HepG2 (cell line): ENCODE results near the gene MRAP. TPM values are rescaled to one million over a fixed set of nuclear protein-coding genes. Genes with fewer than 3 reads are reported as not detected.

Experiments
- ATF1 ChIP-seq: IDR thresholded peaks from 2 replicates; pipeline ENCODE4 v1.6.1; 2016; ENCODE audit warnings: mild to moderate bottlenecking, control low read depth
- GATA4 ChIP-seq: sonication (generic); IDR thresholded peaks from 2 replicates; pipeline ENCODE4 v1.6.1; 2016; ENCODE audit warnings: antibody characterized with exemption, low read depth, borderline replicate concordance
- IRX3 ChIP-seq: sonication (generic); formaldehyde crosslinking; IDR thresholded peaks from 2 replicates; pipeline ENCODE4 v1.8.1; 2023; ENCODE audit warnings: mild to moderate bottlenecking, low read depth, missing genetic modification reagents, borderline replicate concordance
- NBN ChIP-seq: fragments of 450-650 bp; conservative IDR thresholded peaks from 2 replicates; pipeline ENCODE4 v1.6.1; 2017
- ONECUT2 ChIP-seq: sonication (generic); formaldehyde crosslinking; IDR thresholded peaks from 2 replicates; pipeline ENCODE4 v1.4.0; 2020; ENCODE audit warnings: missing genetic modification reagents
- PITX1 ChIP-seq: sonication (generic); formaldehyde crosslinking; IDR thresholded peaks from 2 replicates; pipeline ENCODE4 v1.5.1; 2020; ENCODE audit warnings: mild to moderate bottlenecking, missing genetic modification reagents
- SPEN ChIP-seq: sonication (generic); formaldehyde crosslinking; IDR thresholded peaks from 2 replicates; pipeline ENCODE4 v1.5.1; 2020; ENCODE audit warnings: low read depth, mild to moderate bottlenecking, missing genetic modification reagents
- TBP ChIP-seq: sonication (generic); formaldehyde crosslinking; IDR thresholded peaks from 2 replicates; pipeline ENCODE4 v1.5.0; 2020; ENCODE audit warnings: missing genetic modification reagents
- U2AF1 ChIP-seq: fragments of 200-400 bp; formaldehyde crosslinking; optimal IDR thresholded peaks from 2 replicates; pipeline ENCODE3; 2017; ENCODE audit warnings: mild to moderate bottlenecking, low read depth, low read length
- ZBTB20 ChIP-seq: sonication (generic); formaldehyde crosslinking; IDR thresholded peaks from 2 replicates; pipeline ENCODE4 v1.8.1; 2023; ENCODE audit warnings: missing genetic modification reagents, low read depth, mild to moderate bottlenecking, borderline replicate concordance
- ZMAT3 ChIP-seq: sonication (generic); formaldehyde crosslinking; conservative IDR thresholded peaks from 2 replicates; pipeline ENCODE4 v1.7.0; 2021; ENCODE audit warnings: missing genetic modification reagents
- ZNF33A ChIP-seq: sonication (generic); formaldehyde crosslinking; IDR thresholded peaks from 2 replicates; pipeline ENCODE4 v1.5.1; 2020; ENCODE audit warnings: missing genetic modification reagents, mild to moderate bottlenecking, moderate library complexity, borderline replicate concordance
- ZNF747 ChIP-seq: sonication (generic); formaldehyde crosslinking; IDR thresholded peaks from 2 replicates; pipeline ENCODE4 v1.8.1; 2023; ENCODE audit warnings: missing genetic modification reagents, mild to moderate bottlenecking, borderline replicate concordance
- polyA plus RNA-seq, 8 experiments: library from polyadenylated mRNA; depleted of rRNA in 3 of 8; stranded (reverse) in 7 of 8; unstranded in 1 of 8; fragments of >200 nt; fragmentation: Illumina TruSeq in 4 of 8; extraction: Trizol in 4 of 8; gene quantifications; 2 replicates each; pipeline versions ENCODE4 v1.2.1 to v1.2.3, GENCODE V29; 2011 to 2016; ENCODE audit warnings: low read depth in 4 of 8, missing spikeins in 1 of 8, mixed read lengths in 1 of 8; ENCODE audit not compliant: insufficient read depth in 1 of 8
- total RNA-seq, 5 experiments: library from RNA; depleted of rRNA; stranded (reverse); fragments of >200 nt; fragmentation: Illumina TruSeq; extraction: Trizol; gene quantifications; 2 replicates each; pipeline ENCODE4 v1.2.3, GENCODE V29; 2016; ENCODE audit warnings: low read depth in 1 of 5
- TF ChIP-seq, protein P1 (sequence below): IDR thresholded peaks from 2 replicates; pipeline ENCODE4 v1.6.1; 2016; ENCODE audit warnings: low read depth, control low read depth
- TF ChIP-seq, protein P2 (sequence below): sonication (generic); formaldehyde crosslinking; IDR thresholded peaks from 2 replicates; pipeline ENCODE4 v1.8.0; 2022; ENCODE audit warnings: missing genetic modification reagents, mild to moderate bottlenecking, borderline replicate concordance
- TF ChIP-seq, protein P3 (sequence below): sonication (generic); formaldehyde crosslinking; IDR thresholded peaks from 2 replicates; pipeline ENCODE4 v1.9.0; 2021; ENCODE audit warnings: missing genetic modification reagents, borderline replicate concordance
- TF ChIP-seq, protein P4 (sequence below): sonication (generic); formaldehyde crosslinking; IDR thresholded peaks from 2 replicates; pipeline ENCODE4 v1.5.0; 2020; ENCODE audit warnings: missing genetic modification reagents
- TF ChIP-seq, protein P5 (sequence below): sonication (generic); formaldehyde crosslinking; IDR thresholded peaks from 2 replicates; pipeline ENCODE4 v1.5.1; 2020; ENCODE audit warnings: missing genetic modification reagents, mild to moderate bottlenecking, borderline replicate concordance
- TF ChIP-seq, protein P6 (sequence below): IDR thresholded peaks from 2 replicates; pipeline ENCODE4 v1.6.1; 2016; ENCODE audit warnings: missing compliant biosample characterization, missing genetic modification reagents, borderline replicate concordance

MRAP gene
- total and polyA plus RNA-seq, 2 of the 13 experiments (the other 11 are each of a cell fraction or from before 2014, with no cell fraction given) = 0.46 to 1.2 TPM

DNA sequence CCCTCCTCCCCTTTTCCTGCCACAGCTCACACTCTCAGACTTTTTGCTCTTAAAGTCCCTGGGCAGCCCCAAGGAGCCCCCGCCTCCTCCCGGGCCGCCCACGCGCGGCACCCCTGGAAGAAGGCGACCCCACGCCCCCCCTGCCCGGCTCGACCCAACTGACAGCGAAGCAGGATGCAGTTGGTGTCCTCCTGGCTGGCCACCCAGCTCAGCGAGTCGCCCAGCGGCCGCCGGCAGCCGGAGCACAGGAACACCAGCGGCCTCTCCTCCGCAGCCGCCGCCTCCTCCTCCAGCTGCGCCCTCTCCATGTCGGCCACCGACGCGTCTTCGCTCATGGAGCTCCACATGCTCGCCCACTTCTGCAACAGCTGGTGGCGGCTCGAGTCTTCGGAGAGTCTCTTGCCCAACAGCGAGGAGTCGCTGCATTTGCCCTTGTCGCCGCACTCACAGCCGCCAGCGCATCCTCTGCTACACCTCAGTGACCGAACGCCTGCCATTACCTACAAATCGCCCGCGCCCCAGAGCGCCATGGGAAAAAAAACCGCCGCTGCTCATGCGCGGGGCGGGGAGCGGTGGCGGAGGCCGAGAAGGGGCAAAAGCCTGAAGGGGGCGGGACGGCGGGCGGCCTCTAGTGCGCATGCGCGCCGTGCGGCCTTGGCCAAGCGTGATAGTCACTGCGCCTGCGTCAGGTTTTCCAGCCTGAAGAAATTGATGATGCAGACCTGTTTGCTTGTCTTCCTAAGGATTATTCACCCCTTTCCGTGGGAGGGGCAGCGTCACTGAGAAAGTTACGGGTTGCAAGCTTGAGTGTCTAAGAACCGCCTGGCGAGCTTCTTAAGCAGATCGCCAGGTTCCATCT is 19.9 kb upstream of the MRAP start, which contains the start of gene MIS18A (continued):
- TF ChIP-seq, protein P1, sequence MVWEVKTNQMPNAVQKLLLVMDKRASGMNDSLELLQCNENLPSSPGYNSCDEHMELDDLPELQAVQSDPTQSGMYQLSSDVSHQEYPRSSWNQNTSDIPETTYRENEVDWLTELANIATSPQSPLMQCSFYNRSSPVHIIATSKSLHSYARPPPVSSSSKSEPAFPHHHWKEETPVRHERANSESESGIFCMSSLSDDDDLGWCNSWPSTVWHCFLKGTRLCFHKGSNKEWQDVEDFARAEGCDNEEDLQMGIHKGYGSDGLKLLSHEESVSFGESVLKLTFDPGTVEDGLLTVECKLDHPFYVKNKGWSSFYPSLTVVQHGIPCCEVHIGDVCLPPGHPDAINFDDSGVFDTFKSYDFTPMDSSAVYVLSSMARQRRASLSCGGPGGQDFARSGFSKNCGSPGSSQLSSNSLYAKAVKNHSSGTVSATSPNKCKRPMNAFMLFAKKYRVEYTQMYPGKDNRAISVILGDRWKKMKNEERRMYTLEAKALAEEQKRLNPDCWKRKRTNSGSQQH (CRISPR knock-in tag) = peak; percentile 95; the same call in 1 of the 2 replicates
- TF ChIP-seq, protein P2, sequence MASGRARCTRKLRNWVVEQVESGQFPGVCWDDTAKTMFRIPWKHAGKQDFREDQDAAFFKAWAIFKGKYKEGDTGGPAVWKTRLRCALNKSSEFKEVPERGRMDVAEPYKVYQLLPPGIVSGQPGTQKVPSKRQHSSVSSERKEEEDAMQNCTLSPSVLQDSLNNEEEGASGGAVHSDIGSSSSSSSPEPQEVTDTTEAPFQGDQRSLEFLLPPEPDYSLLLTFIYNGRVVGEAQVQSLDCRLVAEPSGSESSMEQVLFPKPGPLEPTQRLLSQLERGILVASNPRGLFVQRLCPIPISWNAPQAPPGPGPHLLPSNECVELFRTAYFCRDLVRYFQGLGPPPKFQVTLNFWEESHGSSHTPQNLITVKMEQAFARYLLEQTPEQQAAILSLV = 0 out of 2 replicates have a peak, but pooled peaks have one; percentile 20
- TF ChIP-seq, protein P3, sequence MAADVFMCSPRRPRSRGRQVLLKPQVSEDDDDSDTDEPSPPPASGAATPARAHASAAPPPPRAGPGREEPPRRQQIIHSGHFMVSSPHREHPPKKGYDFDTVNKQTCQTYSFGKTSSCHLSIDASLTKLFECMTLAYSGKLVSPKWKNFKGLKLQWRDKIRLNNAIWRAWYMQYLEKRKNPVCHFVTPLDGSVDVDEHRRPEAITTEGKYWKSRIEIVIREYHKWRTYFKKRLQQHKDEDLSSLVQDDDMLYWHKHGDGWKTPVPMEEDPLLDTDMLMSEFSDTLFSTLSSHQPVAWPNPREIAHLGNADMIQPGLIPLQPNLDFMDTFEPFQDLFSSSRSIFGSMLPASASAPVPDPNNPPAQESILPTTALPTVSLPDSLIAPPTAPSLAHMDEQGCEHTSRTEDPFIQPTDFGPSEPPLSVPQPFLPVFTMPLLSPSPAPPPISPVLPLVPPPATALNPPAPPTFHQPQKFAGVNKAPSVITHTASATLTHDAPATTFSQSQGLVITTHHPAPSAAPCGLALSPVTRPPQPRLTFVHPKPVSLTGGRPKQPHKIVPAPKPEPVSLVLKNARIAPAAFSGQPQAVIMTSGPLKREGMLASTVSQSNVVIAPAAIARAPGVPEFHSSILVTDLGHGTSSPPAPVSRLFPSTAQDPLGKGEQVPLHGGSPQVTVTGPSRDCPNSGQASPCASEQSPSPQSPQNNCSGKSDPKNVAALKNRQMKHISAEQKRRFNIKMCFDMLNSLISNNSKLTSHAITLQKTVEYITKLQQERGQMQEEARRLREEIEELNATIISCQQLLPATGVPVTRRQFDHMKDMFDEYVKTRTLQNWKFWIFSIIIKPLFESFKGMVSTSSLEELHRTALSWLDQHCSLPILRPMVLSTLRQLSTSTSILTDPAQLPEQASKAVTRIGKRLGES = no peak
- TF ChIP-seq NBN (no peak), ZMAT3 (no peak), PITX1 (CRISPR knock-in tag) (peak; percentile 42; the same call in 1 of the 2 replicates), TBP (CRISPR knock-in tag) (no peak), SPEN (peak; percentile 71; the same call in 1 of the 2 replicates), ATF1 (CRISPR knock-in tag) (no peak), IRX3 (0 out of 2 replicates have a peak, but pooled peaks have one; percentile 41), GATA4 (no peak), ZBTB20 (CRISPR knock-in tag) (peak; percentile 36; the same call in 1 of the 2 replicates), U2AF1 (no peak), ZNF747 (CRISPR knock-in tag) (0 out of 2 replicates have a peak, but pooled peaks have one; percentile 69), ZNF33A (CRISPR knock-in tag) (no peak), ONECUT2 (CRISPR knock-in tag) (no peak)
- TF ChIP-seq, protein P4, sequence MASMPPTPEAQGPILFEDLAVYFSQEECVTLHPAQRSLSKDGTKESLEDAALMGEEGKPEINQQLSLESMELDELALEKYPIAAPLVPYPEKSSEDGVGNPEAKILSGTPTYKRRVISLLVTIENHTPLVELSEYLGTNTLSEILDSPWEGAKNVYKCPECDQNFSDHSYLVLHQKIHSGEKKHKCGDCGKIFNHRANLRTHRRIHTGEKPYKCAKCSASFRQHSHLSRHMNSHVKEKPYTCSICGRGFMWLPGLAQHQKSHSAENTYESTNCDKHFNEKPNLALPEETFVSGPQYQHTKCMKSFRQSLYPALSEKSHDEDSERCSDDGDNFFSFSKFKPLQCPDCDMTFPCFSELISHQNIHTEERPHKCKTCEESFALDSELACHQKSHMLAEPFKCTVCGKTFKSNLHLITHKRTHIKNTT (CRISPR knock-in tag) = no peak
- TF ChIP-seq, protein P5, sequence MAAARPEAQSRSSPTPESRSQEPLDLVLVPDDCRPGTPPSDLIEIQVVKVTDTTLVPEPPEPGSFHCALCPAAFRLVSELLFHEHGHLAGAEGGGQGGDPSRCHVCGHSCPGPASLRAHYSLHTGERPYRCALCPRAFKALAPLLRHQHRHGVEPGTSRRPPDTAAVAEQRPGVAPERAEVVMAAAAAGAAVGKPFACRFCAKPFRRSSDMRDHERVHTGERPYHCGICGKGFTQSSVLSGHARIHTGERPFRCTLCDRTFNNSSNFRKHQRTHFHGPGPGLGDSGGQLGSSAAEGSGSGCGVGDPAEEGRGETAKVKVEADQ (CRISPR knock-in tag) = no peak
- TF ChIP-seq, protein P6, sequence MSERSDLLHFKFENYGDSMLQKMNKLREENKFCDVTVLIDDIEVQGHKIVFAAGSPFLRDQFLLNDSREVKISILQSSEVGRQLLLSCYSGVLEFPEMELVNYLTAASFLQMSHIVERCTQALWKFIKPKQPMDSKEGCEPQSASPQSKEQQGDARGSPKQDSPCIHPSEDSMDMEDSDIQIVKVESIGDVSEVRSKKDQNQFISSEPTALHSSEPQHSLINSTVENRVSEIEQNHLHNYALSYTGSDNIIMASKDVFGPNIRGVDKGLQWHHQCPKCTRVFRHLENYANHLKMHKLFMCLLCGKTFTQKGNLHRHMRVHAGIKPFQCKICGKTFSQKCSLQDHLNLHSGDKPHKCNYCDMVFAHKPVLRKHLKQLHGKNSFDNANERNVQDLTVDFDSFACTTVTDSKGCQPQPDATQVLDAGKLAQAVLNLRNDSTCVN (CRISPR knock-in tag) = no peak
